Stomach (tissue), 9 donors: ENCODE results near the gene TBC1D13. TPM values are rescaled to one million over a fixed set of nuclear protein-coding genes. Genes with fewer than 3 reads are reported as not detected.
A peak's percentile ranks its signal among the peaks of the same experiment; 100 is the strongest.

Source experiments
- DNase-seq, 2 donors: peaks; one replicate each; pipeline versions ENCODE4 v3.0.0 to v3.0.0-alpha.2; 2013 to 2019
- H3K27ac ChIP-seq, 5 donors: fragments of 200-600 bp in 4 of 5; sonication (generic) in 4 of 5; one replicate each; pipeline ENCODE4 v1.5.1; 2013 to 2019; ENCODE audit warnings: mild to moderate bottlenecking in 1 of 5, moderate library complexity in 1 of 5
- H3K27me3 ChIP-seq, 3 donors: fragments of 200-600 bp; sonication (generic); one replicate each; pipeline ENCODE4 v1.5.1; 2017 to 2019; ENCODE audit warnings: mixed run types in 1 of 3
- H3K36me3 ChIP-seq, 4 donors: fragments of 200-600 bp; sonication (generic); 1 replicate in 3 of 4; 2 replicates in 1 of 4; pipeline ENCODE4 v1.5.1; 2016 to 2019
- H3K4me1 ChIP-seq, 4 donors: fragments of 200-600 bp; sonication (generic); one replicate each; pipeline ENCODE4 v1.5.1; 2016 to 2019
- H3K4me3 ChIP-seq, 4 donors: fragments of 200-600 bp; sonication (generic) in 3 of 4; one replicate each; pipeline ENCODE4 v1.5.1; 2016 to 2019; ENCODE audit warnings: mild to moderate bottlenecking in 1 of 4
- H3K9me3 ChIP-seq, 4 donors: fragments of 200-600 bp; sonication (generic); one replicate each; pipeline ENCODE4 v1.5.1; 2016 to 2019
- CTCF ChIP-seq, 7 experiments: fragments of 450-650 bp in 4 of 7; fragments of 200-600 bp in 3 of 7; sonication (generic) in 3 of 7; IDR thresholded peaks; one replicate each; pipeline ENCODE4 v1.5.1; 2016 to 2019; ENCODE audit warnings: antibody characterized with exemption in 7 of 7, control low read depth in 2 of 7, mild to moderate bottlenecking in 1 of 7
- EP300 ChIP-seq: sonication (generic); formaldehyde crosslinking; IDR thresholded peaks from one replicate; pipeline ENCODE4 v1.6.1; 2017; ENCODE audit warnings: antibody characterized with exemption
- POLR2A ChIP-seq, 4 donors: fragments of 450-650 bp; IDR thresholded peaks; one replicate each; pipeline ENCODE4 v1.6.1; 2016; ENCODE audit warnings: antibody characterized with exemption in 4 of 4, control low read depth in 2 of 4, mild to moderate bottlenecking in 1 of 4, moderate library complexity in 1 of 4
- POLR2AphosphoS5 ChIP-seq, 3 donors: sonication (generic); formaldehyde crosslinking; IDR thresholded peaks; one replicate each; pipeline ENCODE4 v1.6.1; 2016; ENCODE audit warnings: antibody characterized with exemption in 3 of 3
- WGBS, 5 donors: extraction: QIAGEN DNeasy Blood & Tissue Kit in 3 of 5; methylation state at CpG; one replicate each; pipeline versions ENCODE4 v1.1.5 to v1.1.7; 2013 to 2018; 5-methylcytosine and 5-hydroxymethylcytosine counted together
- intact Hi-C: fragments of 100-400 bp; cut with DNase I; formaldehyde crosslinking; loops from one replicate; pipeline ENCODE4 v1.15.1; 2023; ENCODE audit warnings: low total_unique reads
- polyA plus RNA-seq, 3 donors: library from polyadenylated mRNA; stranded (reverse); fragments of 200-250 nt; gene quantifications; one replicate each; pipeline ENCODE4 v1.2.3, GENCODE V29; 2013
- total RNA-seq, 5 donors: library from RNA; depleted of rRNA; stranded (reverse); fragments of >200 nt; gene quantifications; one replicate each; pipeline versions ENCODE4 v1.1.0 to v1.2.3, GENCODE V29; 2014 to 2016
- donor health status: healthy with polysubstance abuse.
- donor health status: Bipolar disorder and iron deficiency.
- donor health status: healthy.

Gene TBC1D13
- total and polyA plus RNA-seq, 8 donors = 5.8 to 50.6 (median 11.5) TPM

GRCh38 chr9:128829477-128830251 lies 42.6 kb downstream of the TBC1D13 start, which contains the start of gene SPOUT1:
Gene SPOUT1, minus strand, starts transcription at chr9:128829794. Its CDS starts 14 bp downstream, at chr9:128829780.
- DNase-seq = peak; percentile 95 to 97
- H3K4me1 ChIP-seq = peaks cover 10 to 28% (median 22%) of the 10 kb centered on the region in 4 donors
- TF ChIP-seq POLR2AphosphoS5 (IDR thresholded peaks at IDR 0.05) (peak; percentile 49 to 91 (median 72)), POLR2A (IDR thresholded peaks at IDR 0.05) (no peak)
- H3K4me3 ChIP-seq = peak within 1 kb of the TSS; percentile 87 to 97 (median 96)
- 0 to 1% (median 1%) methylated on average over 20 to 56 of the region's 56 CpGs for WGBS, 5 donors
- intact Hi-C loops = no loop called here
- H3K36me3 ChIP-seq = peaks cover 18 to 49% (median 43%) of the 10 kb centered on the region in 4 donors
- H3K27ac ChIP-seq = peak within 1 kb of the TSS; percentile 71 to 92 (median 80)
- H3K27me3 ChIP-seq = no peaks in the 10 kb centered on the region
- no peaks in the 10 kb centered on the region for H3K9me3 ChIP-seq

- H3K4me3 ChIP-seq = no peak overlapping the region
- no peak for DNase-seq
- WGBS, 5 donors = 92 to 97% (median 95%) methylated on average over 5 to 10 of the region's 10 CpGs
- no peaks in the 10 kb centered on the region for H3K9me3 ChIP-seq
- no peak for TF ChIP-seq EP300
- TF ChIP-seq POLR2AphosphoS5 (IDR thresholded peaks at IDR 0.05) = no peak
- no peak for TF ChIP-seq POLR2A (IDR thresholded peaks at IDR 0.05)
- TF ChIP-seq CTCF (IDR thresholded peaks at IDR 0.05) = no peak
- peaks cover 0 to 41% (median 21%) of the 10 kb centered on the region in 4 donors for H3K36me3 ChIP-seq
- intact Hi-C loops = no loop called here
- no peak overlapping the region for H3K27ac ChIP-seq
- peaks cover 4 to 16% (median 13%) of the 10 kb centered on the region in 4 donors for H3K4me1 ChIP-seq
- H3K27me3 ChIP-seq = no peaks in the 10 kb centered on the region
Measured at GRCh38 chr9:128833696-128834095, 46.6 kb downstream of the TBC1D13 start.

GRCh38 chr9:128835246-128836210 lies 48.5 kb downstream of the TBC1D13 start:
- DNase-seq = no peak
- no peaks in the 10 kb centered on the region for H3K27me3 ChIP-seq
- intact Hi-C loops = no loop called here
- no peaks in the 10 kb centered on the region for H3K9me3 ChIP-seq
- peaks cover 0 to 49% (median 21%) of the 10 kb centered on the region in 4 donors for H3K36me3 ChIP-seq
- H3K4me1 ChIP-seq = no peaks in the 10 kb centered on the region
- no peak overlapping the region for H3K4me3 ChIP-seq
- 94 to 95% (median 95%) methylated on average over 23 to 28 of the region's 28 CpGs for WGBS, 5 donors
- H3K27ac ChIP-seq = no peak overlapping the region
- TF ChIP-seq POLR2A (IDR thresholded peaks at IDR 0.05) (no peak), POLR2AphosphoS5 (IDR thresholded peaks at IDR 0.05) (no peak), CTCF (IDR thresholded peaks at IDR 0.05) (no peak), EP300 (no peak)

GRCh38 chr9:128836509-128837145 lies 49.6 kb downstream of the TBC1D13 start:
- DNase-seq = no peak
- no peak overlapping the region for H3K4me3 ChIP-seq
- H3K27ac ChIP-seq = no peak overlapping the region
- H3K4me1 ChIP-seq = no peaks in the 10 kb centered on the region
- H3K36me3 ChIP-seq = peaks cover 0 to 60% (median 21%) of the 10 kb centered on the region in 4 donors
- no peak for TF ChIP-seq CTCF (IDR thresholded peaks at IDR 0.05)
- no peak for TF ChIP-seq POLR2AphosphoS5 (IDR thresholded peaks at IDR 0.05)
- TF ChIP-seq EP300 = no peak
- intact Hi-C loops = no loop called here
- WGBS, 5 donors = 86 to 98% (median 92%) methylated on average over 9 to 14 of the region's 14 CpGs
- no peaks in the 10 kb centered on the region for H3K27me3 ChIP-seq
- H3K9me3 ChIP-seq = no peaks in the 10 kb centered on the region
